GM10266 (cell line): Measurements from ENCODE around the gene SULF2.

Experiments
- DNase-seq: peaks from one replicate; pipeline ENCODE4 v3.0.0; 2012; ENCODE audit errors: extremely low spot score
- CTCF ChIP-seq: IDR thresholded peaks from 2 replicates; pipeline ENCODE4 v1.5.1; 2012; ENCODE audit warnings: mild to moderate bottlenecking, low read depth; ENCODE audit not compliant: control insufficient read depth, insufficient read depth; ENCODE audit errors: missing control alignments

The SULF2 gene

GRCh38 chr20:47620808-47621805 lies 164.2 kb downstream of the SULF2 start:
- DNase-seq = peak; percentile 31
- TF ChIP-seq CTCF = peak; percentile 60

- DNase-seq = no peak
- no peak for TF ChIP-seq CTCF
These were observed 166.8 kb downstream of the SULF2 start for GRCh38 chr20:47618479-47618878.

- TF ChIP-seq CTCF = no peak
- DNase-seq = no peak
These were observed 170.5 kb downstream of the SULF2 start for GRCh38 chr20:47614703-47615309.

- DNase-seq = no peak
- no peak for TF ChIP-seq CTCF
These were observed 172.6 kb downstream of the SULF2 start for GRCh38 chr20:47612670-47613069.

GRCh38 chr20:47611785-47612184 lies 173.5 kb downstream of the SULF2 start:
- no peak for TF ChIP-seq CTCF
- no peak for DNase-seq

- no peak for TF ChIP-seq CTCF
- DNase-seq = no peak
These were observed 174.4 kb downstream of the SULF2 start for GRCh38 chr20:47610945-47611250.
